ENCODE data around the gene SNED1.
"Not testable (repeated sequence)": the region's sequence is repeated elsewhere in the genome, so short reads cannot be mapped to it uniquely, and the experiment has no call there.

SNED1 gene

GRCh38 chr2:241088376-241088775 is 90.0 kb downstream of the SNED1 start:
- DNase-seq: no peak

- DNase-seq: no peak
Observed at GRCh38 chr2:241088791-241089732, 90.6 kb downstream of the SNED1 start.

DNA sequence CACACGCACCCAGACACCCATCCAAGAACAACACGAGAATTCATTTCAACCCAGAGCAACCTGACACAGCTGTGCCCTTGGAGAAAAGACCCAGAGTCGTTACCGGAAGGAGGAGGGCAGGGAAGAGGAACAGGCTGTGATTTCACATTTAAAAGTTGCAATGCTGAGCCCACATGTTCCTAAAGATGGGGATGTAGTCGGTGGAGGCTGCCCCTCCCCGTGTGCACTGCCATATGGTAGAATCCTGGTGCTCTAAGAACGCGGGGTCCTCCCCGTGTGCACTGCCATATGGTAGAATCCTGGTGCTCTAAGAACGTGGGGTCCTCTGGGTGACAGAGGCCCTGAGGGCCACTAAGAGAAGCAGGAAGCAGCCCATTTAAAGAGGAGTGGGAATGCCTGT is 92.8 kb downstream of the SNED1 start:
- no peak for DNase-seq

DNA sequence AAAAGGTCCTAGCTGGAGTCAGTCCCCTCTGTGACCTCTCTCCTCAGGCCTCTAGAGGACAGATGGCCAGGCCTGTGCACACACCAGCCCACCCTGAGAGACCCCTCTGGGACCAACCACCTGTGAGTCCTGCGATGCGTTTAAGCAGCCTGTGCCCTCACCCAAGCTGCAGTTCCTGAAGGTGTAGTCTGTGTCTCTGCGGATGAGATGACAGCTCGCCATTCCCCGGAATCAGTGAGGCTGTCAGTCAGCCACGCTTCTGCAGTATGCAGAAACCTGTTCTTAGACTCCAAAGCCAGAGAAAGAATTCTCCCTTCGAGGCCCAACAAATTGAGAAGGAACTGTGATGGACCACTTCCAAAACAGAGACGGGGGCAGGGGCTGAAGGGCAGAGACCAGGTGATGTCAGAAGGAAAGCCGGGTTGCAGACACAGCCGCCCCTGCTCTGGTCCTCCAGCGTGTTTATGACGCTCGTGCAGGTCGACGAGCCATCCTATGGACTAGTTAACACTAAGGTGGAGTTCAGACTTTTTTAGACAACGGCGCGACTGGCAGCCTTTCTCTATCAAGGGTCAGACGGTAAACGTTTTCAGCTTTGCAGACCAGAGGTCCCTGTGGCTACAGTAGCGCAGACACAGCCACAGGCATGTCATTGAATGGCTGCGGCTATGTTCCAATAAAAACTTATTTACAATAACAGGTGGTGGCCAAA is 93.5 kb downstream of the SNED1 start:
- DNase-seq: no peak

DNA sequence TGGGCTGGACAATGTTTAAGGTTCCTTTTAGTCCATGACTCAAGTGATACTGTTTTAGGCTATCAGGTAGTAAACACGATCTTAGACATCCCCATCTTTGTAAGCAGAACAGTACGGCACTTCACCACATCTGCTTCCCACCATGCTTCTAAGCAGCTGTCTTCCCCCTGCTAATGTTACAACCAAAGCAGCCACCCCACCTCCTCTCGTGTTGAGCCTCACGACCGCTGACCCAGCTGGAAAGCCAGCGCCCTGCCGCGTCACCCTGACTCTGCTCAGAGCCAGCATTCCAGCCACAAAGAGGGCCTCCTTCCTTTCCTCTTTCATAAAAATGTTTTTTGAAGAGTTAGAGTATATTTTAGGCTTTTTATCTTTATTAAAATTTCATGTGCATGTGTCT is 94.3 kb downstream of the SNED1 start:
- no peak for DNase-seq

- DNase-seq: not testable (repeated sequence)
Observed at GRCh38 chr2:241093133-241093781, 94.8 kb downstream of the SNED1 start.

DNA sequence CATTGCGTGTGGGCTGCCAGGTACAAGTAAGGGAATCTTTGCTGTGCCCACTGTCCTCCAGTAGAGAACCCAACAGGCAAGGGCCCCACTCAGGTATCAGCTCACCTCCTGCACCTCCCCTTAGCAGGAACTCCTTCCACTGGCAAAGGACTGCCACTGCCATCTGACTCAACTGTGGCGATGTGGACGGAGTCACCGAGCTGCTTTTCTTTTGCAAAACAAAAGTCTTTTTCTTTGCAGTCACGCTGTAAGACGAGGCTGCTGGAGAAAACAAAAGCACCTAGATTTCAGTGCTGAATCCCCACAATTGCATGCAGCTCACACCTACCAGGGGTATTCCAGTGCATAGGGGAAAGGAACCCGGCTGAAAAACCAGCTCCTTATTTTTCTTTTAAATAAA is 95.8 kb downstream of the SNED1 start:
- no peak for DNase-seq

DNA sequence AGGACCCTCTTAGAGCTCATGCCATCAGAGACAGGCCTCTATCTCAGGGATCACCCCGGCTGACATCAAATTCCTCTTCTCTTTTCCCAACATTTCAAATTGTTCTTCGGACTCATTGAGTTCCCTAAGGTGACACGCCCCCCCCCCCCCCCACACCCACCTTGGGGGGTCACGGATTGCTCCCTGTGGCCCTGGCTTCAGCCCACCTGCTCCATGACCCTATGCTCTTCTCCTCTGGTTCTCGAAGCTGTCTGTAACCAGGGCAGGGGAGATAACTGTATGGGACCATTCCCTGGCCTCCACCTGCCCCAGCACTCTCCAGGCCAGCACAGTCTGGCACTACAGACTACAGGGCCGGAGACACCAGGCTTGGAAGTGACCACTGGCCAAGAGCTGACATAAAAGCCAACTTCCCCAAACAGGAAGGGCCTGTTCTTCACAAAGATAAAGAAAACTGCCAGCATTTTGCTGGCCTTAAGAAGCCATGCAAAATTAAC is 96.6 kb downstream of the SNED1 start:
- DNase-seq: no peak

DNA sequence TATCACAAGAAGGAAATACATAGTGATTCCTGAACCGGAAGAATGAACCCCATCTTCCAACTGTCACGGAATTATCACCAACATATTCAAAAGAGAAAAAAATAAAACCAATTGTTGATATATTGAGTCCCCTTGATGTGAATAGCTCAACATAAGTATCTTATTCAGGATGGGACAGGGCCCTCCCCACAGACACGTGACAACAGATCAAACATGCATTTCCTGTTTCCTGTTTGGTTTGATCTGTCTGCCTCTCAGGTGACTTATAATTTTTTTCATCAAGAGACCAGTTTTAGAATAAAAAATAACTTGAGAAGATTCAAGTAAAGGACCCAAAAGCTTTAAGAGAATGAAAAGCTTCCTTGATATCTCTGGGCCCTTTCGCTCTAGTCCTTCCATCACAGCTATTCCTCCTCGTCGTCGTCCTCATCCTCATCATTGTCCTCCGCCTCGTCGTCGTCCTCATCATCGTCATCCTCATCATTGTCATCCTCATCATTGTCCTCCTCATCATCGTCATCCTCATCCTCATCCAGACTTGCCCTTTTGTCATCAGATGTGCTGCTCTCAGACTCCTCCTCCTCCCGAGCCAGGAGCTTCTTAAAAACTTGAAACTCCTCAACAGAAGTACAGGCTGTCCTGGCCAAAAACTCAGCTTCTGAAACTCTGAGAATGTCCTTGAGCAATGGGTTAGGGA is 97.3 kb downstream of the SNED1 start:
- DNase-seq: no peak

DNA sequence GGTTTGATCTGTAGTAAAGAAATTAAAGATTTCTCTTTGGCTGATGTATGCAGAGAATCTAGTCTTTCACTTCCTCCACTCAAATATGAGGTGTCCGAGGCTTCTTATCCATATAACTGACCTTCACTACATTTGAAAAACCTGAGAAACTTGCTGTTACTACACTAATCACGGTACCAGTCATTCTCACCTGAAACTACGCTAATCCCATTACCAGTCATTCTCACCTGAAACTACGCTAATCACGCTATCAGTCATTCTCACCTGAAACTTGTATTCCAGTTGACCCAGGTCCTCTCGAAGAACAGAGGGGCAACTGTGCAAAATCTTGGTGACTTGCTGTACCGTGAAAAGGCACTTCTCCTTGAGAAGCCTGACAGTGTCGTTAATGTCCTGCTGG is 98.6 kb downstream of the SNED1 start:
- no peak for DNase-seq

DNA sequence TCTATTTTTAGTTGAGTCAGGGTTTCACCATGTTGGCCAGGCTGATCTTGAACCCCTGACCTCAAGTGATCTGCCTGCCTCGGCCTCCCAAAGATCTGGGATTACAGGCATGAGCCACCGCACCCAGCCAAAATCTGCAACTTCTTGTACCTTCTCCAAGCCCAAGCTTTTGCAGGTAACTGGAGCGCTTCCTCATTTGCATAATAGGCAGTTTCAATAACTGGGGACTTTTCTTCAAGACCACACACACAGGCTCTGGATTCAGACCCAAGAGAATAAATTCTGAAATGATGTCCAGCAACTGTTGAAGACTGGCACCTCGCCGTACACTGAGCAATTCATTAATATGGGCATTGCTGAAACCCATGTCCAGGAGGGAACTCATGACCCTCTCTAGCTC is 100.8 kb downstream of the SNED1 start:
- no peak for DNase-seq

DNA sequence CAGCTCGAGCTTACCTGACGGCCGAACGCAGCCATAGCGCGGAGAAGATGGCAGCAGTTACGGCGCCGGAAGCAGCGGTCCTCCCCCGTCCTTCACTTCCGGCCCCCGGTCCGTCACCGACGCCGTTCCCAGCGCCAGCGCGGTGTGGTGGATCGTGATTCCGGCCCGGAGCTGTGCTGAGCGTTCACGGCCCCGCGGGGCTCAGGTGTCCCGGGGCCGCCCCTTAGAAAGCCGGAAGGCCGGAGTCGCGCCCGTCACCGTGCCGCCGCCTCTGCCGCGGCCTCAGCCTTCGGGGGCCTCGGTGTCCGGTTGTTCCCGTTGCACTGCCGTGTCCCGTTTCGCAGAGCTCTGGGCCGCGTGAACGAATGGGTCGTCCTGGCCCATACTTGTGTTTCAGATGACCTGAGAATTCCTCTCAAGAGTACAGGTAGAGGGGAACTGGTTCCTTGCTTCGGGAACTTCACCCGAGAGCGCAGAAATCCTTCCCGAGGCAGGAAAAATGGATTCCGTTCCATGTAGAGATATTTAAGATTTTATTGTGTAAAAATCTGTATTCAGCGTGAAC is 103.9 kb downstream of the SNED1 start, which contains the start of gene MTERF4:
MTERF4 (minus strand) TSS at position 49 of the 565 bp plus-strand sequence; CDS start at position 35, 14 bp downstream.
- DNase-seq: peak; percentile 90

DNA sequence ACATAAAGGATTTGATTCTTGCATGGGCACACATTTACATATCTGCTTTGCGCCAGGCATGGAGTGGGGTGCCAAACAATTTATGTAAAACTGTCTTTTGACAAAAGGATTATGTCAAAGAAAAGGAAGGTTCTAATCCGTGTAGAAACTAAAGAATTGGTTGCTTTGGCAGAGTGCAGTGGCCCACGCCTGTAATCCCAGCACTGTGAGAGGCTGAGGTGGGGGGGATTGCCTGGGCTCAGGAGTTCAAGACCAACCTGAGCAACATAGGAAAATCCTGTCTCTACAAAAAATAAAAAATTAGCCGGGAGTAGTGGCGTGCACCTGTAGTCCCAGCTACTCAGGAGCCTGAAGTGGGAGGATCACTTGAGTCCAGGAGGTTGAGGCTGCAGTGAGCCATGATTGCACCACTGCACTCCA is 104.8 kb downstream of the SNED1 start:
- DNase-seq: no peak

DNA sequence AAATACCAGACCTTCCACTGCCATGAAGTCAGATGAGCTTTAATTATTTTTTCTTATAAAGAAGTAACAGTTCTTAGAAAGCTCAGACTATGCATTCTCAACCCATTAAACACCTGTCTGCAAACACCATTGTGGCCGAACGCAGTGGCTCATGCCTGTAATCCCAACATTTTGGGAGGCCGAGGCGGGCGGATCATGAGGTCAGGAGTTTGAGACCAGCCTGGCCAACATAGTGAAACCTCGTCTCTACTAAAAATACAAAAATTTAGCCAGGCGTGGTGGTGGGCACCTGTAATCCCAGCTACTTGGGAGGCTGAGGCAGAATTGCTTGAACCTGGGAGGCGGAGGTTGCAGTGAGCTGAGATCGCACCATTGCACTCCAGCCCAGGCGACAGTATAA is 106.2 kb downstream of the SNED1 start:
- not testable (repeated sequence) for DNase-seq

- no peak for DNase-seq
Observed at GRCh38 chr2:241105641-241106040, 107.2 kb downstream of the SNED1 start.

DNA sequence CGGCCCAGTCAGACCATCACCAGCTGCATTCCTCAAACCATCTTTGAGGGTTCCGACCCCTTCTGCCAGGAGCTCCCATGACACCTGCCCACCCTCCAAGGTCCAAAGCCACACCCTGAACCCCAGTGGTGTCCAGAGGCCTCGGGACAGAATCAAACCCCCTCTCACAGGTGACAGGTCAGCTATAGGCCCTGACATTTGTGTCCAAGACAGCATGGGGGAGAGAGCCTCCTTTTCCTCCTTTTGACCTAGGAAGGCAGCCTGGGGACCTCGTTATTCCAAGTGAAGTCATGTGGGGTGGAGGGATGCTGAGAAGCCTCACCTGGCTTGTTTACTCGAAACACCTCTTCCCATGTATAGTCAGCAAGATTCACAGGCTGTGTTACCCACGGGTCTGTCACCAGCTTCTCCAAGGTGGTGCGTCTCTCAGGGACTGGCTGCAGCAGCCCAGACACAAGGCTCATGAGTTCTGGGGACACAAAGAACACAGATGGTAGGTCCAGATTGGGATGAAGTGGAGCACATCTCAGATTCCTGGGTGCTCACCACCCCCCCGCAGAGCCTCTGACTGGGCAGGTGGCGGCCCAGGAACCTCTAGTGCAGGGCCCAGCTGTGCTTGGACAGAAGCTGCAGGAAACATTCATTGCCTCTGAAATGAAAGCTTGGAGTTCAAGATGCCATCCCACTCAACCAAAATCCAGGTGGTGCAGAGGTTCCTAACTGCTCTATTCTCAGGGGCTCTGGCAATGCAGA is 108.8 kb downstream of the SNED1 start:
- DNase-seq: no peak

GRCh38 chr2:241108271-241109209 is 110.1 kb downstream of the SNED1 start:
- no peak for DNase-seq

DNA sequence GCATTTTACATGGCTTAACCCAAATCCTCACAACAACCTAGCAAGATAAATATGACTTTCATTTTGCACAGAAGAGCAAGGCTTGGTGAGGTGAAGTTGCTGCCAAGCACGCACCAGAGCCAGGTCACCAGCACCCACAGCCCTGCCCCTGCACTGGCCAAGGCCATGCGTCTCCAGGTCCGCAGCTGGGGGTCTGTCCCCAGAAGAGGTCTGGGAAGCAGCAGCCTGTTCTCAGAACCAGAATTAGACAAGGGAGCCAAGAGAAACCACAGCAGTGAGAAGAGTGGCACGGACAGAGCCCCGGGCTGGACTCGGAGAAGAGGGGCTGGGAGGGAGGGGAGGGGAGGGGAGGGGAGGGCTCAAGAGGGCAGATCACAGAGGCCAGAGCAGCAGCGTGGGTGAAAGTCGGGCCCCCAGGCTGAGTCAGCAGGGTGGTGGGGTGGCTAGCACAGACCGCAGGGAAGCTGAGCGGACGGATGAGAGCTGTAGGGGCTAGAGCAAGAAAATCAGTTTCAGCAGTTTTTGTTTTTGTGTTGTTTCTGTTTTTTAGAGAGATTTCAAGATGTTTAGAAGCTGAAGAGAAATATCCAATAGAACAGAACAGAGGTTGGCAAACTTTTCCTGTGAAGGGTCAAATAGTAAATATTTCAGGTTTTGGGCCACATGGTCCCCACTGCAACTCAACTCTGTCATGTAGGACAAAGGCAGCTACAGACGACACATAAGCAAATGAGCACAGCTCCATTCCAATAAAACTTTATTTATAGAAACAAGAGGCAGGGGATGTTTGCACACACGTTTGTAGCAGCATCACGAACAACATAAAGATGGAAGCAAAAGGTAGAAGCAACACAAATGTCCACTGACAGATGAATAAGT is 111.0 kb downstream of the SNED1 start:
- no peak for DNase-seq

GRCh38 chr2:241110089-241110606 is 111.7 kb downstream of the SNED1 start:
- no peak for DNase-seq
